GM11168 (cell line): Measurements from ENCODE around the gene SLC25A47.
"Not testable (repeated sequence)": the region's sequence is repeated elsewhere in the genome, so short reads cannot be mapped to it uniquely, and the experiment has no call there.

ENCODE experiments used
- in situ Hi-C: fragments of 300-500 bp; cut with MboI; formaldehyde crosslinking; loops from one replicate; pipeline ENCODE4 v1.12.0; 2022; ENCODE audit warnings: low sequenced_read_pairs; ENCODE audit not compliant: unreplicated experiment

Gene SLC25A47

DNA sequence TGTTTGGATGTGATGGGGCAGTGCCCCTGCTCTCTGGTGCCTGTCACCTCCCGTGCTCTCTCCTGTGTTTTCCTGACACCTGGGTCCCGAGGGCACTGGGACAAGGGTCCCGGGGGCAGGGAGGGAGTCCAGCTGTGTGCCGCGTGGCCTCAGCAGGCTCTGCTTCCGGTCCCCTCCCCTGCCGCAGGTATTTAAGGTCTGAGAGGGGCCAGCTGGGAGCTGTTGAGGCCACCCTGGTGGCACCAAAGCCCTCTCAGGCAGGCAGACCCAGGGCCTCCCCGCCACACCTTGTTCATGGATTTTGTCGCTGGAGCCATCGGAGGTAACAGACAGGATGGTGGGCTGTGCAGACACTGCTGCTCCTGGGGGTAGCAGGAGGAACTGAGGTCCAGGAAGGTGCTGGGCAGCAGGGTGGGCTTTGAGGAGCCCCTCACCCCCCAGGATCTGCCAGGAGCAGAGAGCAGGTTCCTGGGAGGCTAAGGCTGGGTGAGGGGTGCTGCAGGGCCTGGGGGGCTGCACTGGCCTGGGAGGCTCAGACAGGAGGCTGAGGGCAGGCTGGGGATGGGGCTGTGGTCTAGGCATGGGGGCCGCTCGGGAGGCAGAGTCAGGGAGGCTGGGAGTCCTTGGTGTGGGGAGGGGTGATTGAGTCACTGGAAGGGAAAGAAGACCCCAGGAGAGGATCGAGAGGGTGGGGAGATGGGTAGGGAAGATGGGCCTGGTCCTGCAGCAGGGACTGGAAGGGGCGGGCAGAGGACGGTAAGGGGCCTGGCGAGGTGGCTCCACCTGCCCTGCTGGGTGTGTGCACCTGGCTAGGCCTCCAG is at the start of gene SLC25A47:
Gene SLC25A47, plus strand, starts transcription at position 219 of the 821 bp plus-strand sequence. Its CDS starts 76 bp downstream, at position 295.
- in situ Hi-C loops: no loop called here

GRCh38 chr14:100274250-100274649 is 48.9 kb upstream of the SLC25A47 start:
- in situ Hi-C loops: no loop called here

GRCh38 chr14:100275214-100275613 is 47.9 kb upstream of the SLC25A47 start:
- in situ Hi-C loops: no loop called here

- in situ Hi-C loops: no loop called here
Observed at GRCh38 chr14:100278702-100279101, 44.4 kb upstream of the SLC25A47 start.

GRCh38 chr14:100279133-100279532 is 44.0 kb upstream of the SLC25A47 start:
- in situ Hi-C loops: no loop called here

- in situ Hi-C loops: no loop called here
Observed at GRCh38 chr14:100279563-100279962, 43.6 kb upstream of the SLC25A47 start.

GRCh38 chr14:100281286-100282082 is 41.7 kb upstream of the SLC25A47 start:
- in situ Hi-C loops: no loop called here

GRCh38 chr14:100282083-100282350 is 41.1 kb upstream of the SLC25A47 start:
- in situ Hi-C loops: no loop called here

- in situ Hi-C loops: no loop called here
Observed at GRCh38 chr14:100282766-100283419, 40.2 kb upstream of the SLC25A47 start.

- in situ Hi-C loops: not testable (repeated sequence)
Observed at GRCh38 chr14:100283436-100283835, 39.7 kb upstream of the SLC25A47 start.

- in situ Hi-C loops: no loop called here
Observed at GRCh38 chr14:100283984-100284881, 38.9 kb upstream of the SLC25A47 start.

- in situ Hi-C loops: no loop called here
Observed at GRCh38 chr14:100285021-100285912, 37.9 kb upstream of the SLC25A47 start.

- in situ Hi-C loops: no loop called here
Observed at GRCh38 chr14:100285913-100286400, 37.2 kb upstream of the SLC25A47 start.

DNA sequence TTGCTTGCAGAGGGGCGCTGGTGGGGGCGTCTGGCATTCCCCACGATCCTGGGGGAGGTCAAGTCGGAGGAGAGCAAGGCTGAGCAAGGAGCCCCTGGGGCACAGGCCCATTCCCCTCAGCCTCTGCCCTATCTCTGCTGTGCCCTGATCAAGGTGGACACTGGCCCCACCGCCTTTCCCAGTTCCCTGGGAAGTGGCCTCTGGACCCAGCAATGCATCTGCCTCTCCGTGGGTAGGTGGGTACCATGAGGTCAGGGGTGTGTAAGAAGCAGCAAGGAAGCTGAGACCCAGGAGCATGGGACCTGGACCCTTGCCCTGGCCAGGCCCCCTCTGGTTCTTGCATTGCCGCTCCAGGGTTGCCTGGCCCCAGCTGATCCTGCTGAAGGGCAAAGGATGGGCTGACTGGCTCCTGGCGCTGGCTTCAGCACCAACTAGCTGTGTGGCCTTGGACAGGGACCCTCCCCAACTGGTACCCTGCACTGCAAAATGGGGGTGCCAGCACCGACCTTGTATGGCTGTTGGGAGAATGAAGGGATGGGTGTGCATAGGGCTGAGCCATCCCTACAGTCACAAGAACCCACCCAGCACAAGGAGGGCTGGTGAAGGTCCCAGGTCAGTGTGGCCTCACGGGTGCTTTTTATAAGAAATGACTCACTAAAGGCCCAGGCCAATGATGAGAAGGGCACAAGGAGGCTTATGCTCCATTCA is 36.5 kb upstream of the SLC25A47 start:
- in situ Hi-C loops: no loop called here

DNA sequence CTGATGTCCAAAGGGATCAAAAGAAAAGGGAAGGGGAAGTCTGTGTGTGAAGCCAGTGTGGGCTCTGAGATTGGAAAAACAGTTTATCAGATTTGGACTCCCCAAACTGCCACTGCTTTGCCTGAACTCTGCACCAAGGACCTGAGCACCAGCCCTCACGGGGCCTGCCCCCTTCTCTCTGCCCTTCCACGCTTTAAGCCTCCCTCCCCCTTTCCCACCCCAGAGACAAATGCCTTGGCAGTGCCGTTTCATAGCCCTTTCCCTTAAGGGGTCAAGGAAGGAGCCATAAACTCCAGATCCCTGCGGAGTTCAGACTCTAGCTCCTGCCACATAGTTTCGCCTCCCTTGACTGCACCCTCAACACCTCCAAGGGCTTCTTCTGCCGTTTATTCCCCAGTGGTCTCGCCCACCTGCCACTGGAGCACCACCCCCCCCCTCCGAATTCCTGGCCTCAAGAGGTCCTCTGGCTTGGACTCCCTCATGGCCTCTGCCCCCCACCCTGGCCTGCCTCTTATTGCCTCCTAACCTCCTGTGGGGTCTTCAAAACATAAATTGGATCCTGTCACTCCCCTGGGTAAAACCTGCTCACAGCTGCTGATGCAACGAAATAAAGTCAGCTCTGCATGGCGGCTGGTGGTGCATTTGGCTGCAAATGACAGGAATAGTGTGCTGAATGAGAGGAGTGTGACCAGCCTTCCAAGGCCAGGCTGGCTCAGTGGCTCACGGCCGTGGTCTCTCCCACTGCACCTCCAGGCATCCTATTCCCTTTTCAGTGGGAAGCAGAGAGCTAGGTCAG is 35.7 kb upstream of the SLC25A47 start:
- in situ Hi-C loops: no loop called here

DNA sequence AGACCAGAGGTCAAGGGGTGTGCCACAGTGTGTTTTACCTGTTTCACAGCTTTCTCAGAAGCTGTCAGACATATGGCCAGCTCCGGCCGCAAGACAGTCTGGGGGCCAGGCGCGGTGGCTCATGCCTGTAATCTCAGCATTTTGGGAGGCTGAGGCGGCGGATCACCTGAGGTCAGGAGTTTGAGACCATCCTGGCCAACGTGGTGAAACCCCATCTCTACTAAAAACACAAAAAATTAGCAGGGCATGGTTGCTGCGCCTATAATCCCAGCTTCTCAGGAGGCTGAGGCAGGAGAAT is 35.2 kb upstream of the SLC25A47 start:
- in situ Hi-C loops: not testable (repeated sequence)

DNA sequence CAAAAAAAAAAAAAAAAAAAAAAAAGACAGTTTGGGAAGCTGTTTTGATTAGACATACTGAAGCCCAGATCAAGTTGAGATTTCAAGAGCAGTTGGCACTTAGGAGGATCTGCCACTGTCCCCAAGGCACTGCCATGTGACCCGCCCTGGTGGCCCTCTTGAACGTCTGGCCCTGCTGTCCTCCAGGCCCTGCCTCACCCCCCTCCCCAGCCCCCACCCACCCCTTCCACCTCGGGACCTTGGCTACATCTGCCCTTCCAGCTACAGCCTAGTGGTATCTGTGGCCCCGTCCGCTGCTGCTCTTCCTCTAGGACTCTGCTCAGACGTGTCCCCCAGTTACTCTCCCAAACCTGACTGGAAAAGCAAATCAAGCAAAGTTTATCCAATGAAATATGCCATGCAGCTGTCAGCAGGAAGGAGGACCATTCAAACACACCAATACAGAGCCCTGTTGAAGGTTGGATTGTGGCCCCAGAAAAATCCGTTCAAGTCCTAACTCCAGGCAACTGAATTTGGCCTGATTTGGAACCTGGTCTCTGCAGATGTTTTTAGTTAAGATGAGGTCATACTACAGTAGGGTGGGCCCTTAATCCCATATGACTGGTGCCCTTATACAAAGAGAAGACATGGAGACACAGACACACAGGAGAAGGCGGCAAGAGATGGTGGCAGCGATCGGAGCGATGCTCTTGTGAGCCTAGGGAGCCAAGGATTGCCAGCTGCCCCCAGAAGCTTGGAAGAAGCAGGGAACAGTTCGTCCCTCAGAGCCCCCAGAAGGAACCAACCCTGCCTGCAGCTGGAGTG is 34.6 kb upstream of the SLC25A47 start:
- in situ Hi-C loops: no loop called here
